ENCODE results near the gene MAG.

DNA sequence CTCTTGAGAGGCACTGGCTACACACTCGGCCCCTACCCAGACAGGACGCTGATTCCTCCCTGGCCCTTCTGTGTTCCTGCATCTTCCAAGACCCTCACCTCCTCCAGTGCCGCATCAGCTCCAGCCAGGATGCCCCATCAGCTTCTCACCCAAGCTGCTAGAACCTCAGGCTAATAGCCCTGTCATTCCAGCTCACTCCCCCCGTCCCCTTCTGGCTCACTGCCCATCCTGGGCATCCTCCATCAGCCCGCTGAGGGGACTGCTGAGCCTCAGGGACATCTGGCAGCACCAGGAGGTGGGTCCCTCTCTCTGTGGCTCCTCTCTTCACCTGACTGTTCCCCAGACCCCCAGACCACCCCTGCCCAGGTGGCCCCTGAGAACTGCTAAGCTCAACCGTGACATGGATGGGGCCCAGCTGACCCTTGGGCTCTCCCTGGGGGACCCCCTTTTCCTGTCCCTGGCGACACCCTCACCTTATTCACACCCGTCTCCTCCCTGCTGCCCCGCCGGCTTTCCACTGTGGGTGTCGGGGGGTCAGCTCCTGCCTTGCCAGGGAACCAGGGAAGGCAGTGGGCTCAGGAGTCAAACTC is 71.1 kb downstream of the MAG start:
- TF ChIP-seq, protein P1, sequence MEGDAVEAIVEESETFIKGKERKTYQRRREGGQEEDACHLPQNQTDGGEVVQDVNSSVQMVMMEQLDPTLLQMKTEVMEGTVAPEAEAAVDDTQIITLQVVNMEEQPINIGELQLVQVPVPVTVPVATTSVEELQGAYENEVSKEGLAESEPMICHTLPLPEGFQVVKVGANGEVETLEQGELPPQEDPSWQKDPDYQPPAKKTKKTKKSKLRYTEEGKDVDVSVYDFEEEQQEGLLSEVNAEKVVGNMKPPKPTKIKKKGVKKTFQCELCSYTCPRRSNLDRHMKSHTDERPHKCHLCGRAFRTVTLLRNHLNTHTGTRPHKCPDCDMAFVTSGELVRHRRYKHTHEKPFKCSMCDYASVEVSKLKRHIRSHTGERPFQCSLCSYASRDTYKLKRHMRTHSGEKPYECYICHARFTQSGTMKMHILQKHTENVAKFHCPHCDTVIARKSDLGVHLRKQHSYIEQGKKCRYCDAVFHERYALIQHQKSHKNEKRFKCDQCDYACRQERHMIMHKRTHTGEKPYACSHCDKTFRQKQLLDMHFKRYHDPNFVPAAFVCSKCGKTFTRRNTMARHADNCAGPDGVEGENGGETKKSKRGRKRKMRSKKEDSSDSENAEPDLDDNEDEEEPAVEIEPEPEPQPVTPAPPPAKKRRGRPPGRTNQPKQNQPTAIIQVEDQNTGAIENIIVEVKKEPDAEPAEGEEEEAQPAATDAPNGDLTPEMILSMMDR (IDR thresholded peaks at IDR 0.05) = no peak
- no peak for TF ChIP-seq POLR2A (IDR thresholded peaks at IDR 0.05)

All from sigmoid colon (tissue), 3 donors.